ENCODE measurements around the gene CADPS2. TPM values are rescaled to one million over a fixed set of nuclear protein-coding genes. Genes with fewer than 3 reads are reported as not detected.
A peak's percentile ranks its signal among the peaks of the same experiment; 100 is the strongest.

Gene CADPS2
- total RNA-seq, 6 experiments from 2014 or later, result 7.6 to 14.7 (median 9.4) TPM

- H3K27ac ChIP-seq, result peak overlapping the region; percentile 90 to 93 (median 92)
- DNase-seq (peak; percentile 58 to 73 (median 65)), ATAC-seq (peak; percentile 44 to 66 (median 50))
- no peaks in the 10 kb centered on the region for H3K36me3 ChIP-seq
- TF ChIP-seq POLR2A (IDR thresholded peaks at IDR 0.05), result no peak
- peak in 3 of 4 donors; percentile 11 to 25 (median 11) for TF ChIP-seq CTCF (IDR thresholded peaks at IDR 0.05)
- 0% methylated on average over 16 of the region's 70 CpGs for WGBS (ENCODE audit: insufficient coverage, low coverage, low lambda C conversion rate, missing lambda C conversion rate)
- peaks cover 0 to 28% (median 7%) of the 10 kb centered on the region in 4 donors for H3K4me1 ChIP-seq
- no peaks in the 10 kb centered on the region for H3K27me3 ChIP-seq
- H3K4me3 ChIP-seq, result peak overlapping the region; percentile 79 to 81 (median 80)
- intact Hi-C loops (cut with DNase I), result no loop called here
- H3K9me3 ChIP-seq, result no peaks in the 10 kb centered on the region
These were observed 490 bp downstream of the CADPS2 start for GRCh38 chr7:122885583-122886356.

- Histone ChIP-seq H3K4me3 (no peak overlapping the region), H3K27me3 (no peaks in the 10 kb centered on the region), H3K36me3 (no peaks in the 10 kb centered on the region), H3K4me1 (peaks cover 0 to 33% (median 7%) of the 10 kb centered on the region in 4 donors), H3K9me3 (no peaks in the 10 kb centered on the region), H3K27ac (no peak overlapping the region)
- ATAC-seq (no peak), DNase-seq (no peak)
- WGBS (ENCODE audit: insufficient coverage, low coverage, low lambda C conversion rate, missing lambda C conversion rate), result 45% methylated on average over 4 of the region's 4 CpGs
- TF ChIP-seq POLR2A (IDR thresholded peaks at IDR 0.05), result no peak
- no peak for TF ChIP-seq CTCF (IDR thresholded peaks at IDR 0.05)
- intact Hi-C loops (cut with DNase I), result no loop called here
These were observed 2.1 kb downstream of the CADPS2 start for GRCh38 chr7:122884186-122884585.

- Histone ChIP-seq H3K4me3 (no peak overlapping the region), H3K27ac (no peak overlapping the region), H3K9me3 (no peaks in the 10 kb centered on the region), H3K27me3 (no peaks in the 10 kb centered on the region), H3K4me1 (peaks cover 0 to 33% (median 7%) of the 10 kb centered on the region in 4 donors), H3K36me3 (no peaks in the 10 kb centered on the region)
- TF ChIP-seq POLR2A (IDR thresholded peaks at IDR 0.05) (no peak), CTCF (IDR thresholded peaks at IDR 0.05) (no peak)
- 61% methylated on average over 3 of the region's 3 CpGs for WGBS (ENCODE audit: insufficient coverage, low coverage, low lambda C conversion rate, missing lambda C conversion rate)
- DNase-seq (no peak), ATAC-seq (no peak)
- intact Hi-C loops (cut with DNase I), result no loop called here
These were observed 3.1 kb downstream of the CADPS2 start for GRCh38 chr7:122883049-122883680.

GRCh38 chr7:122881324-122881723 is 4.9 kb downstream of the CADPS2 start:
- Histone ChIP-seq H3K4me1 (peaks cover 0 to 28% (median 7%) of the 10 kb centered on the region in 4 donors), H3K4me3 (no peak overlapping the region), H3K36me3 (no peaks in the 10 kb centered on the region), H3K27me3 (no peaks in the 10 kb centered on the region), H3K9me3 (no peaks in the 10 kb centered on the region), H3K27ac (no peak overlapping the region)
- no peak for TF ChIP-seq CTCF (IDR thresholded peaks at IDR 0.05)
- TF ChIP-seq POLR2A (IDR thresholded peaks at IDR 0.05), result no peak
- 75% methylated on average over 1 of the region's 1 CpG for WGBS (ENCODE audit: insufficient coverage, low coverage, low lambda C conversion rate, missing lambda C conversion rate)
- no peak for DNase-seq
- intact Hi-C loops (cut with DNase I), result no loop called here
- ATAC-seq, result no peak

All from right lobe of liver (tissue), 6 donors.